HUDEP-2 (cell line): ENCODE measurements around the gene NRBP1.
"Not testable (repeated sequence)": the region's sequence is repeated elsewhere in the genome, so short reads cannot be mapped to it uniquely, and the experiment has no call there.

ENCODE experiments used
- DNase-seq, 76 experiments: peaks; one replicate each; lab custom pipeline; 2025; ENCODE audit not compliant: unreplicated experiment in 76 of 76; lab: John Stamatoyannopoulos, UW

Gene NRBP1

GRCh38 chr2:27420996-27421395, 7.4 kb upstream of the NRBP1 start:
- no peak for DNase-seq

DNA sequence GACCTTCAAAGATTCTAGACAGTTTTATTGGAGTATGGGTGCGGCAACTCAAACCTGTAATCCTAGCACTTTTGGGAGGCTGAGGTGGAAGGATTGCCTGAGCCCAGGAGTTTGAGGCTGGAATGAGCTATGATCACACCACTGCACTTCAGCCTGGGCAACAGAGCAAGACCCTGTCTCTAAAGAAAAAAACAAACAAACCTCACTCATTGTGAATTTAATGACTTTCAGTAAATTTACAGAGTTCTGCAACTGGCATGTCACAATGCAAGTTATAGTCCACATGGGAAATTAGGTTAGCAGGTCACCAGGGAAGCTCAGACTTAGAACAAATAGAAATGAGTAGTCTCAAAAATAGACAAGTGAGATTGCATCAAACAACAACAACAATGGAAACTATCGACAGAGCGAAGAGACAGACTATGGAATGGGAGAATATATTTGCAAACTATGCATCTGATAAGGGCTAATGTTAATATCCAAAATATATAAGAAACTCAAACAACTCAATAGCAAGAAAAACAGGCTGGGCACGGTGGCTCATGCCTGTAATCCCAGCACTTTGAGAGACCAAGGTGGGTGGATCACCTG, 6.7 kb upstream of the NRBP1 start:
- DNase-seq: no peak

DNA sequence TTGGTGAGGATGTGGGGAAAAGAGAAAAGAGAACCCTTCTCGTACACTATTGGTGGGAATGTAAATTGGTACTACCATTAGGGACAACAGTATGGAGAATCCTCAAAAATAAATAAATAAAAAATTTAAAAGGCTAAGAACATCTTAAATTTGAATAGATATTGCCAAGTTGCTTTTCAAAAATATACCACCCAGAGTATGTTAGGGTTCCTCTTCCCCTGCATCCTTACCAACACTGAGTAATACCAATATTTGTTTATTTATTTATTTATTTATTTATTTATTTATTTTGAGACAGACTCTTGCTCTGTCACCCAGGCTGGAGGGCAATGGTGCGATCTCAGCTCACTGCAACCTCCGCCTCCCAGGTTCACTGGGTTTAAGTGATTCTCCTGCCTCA, 5.5 kb upstream of the NRBP1 start:
- no peak for DNase-seq

- not testable (repeated sequence) for DNase-seq
Observed at GRCh38 chr2:27425039-27425438, 3.4 kb upstream of the NRBP1 start.

DNA sequence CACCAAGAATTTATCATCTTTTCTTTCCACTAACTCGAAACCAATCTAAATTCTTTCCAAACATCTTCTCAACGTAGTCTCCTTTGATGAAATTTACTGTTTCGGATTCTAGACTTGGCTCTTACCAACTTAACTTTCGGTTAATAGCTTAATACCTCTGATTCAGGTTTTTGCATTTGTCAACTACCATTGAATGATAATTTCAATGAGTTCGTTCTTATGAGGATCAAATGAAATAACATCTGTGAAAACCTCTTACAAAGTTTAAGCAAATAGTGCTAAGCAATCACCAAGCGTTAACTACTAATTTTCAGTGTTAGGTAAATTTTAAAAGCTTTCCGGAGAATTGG, 593 bp upstream of the NRBP1 start:
- DNase-seq: peak in 1 of 76 experiments; percentile 22

DNA sequence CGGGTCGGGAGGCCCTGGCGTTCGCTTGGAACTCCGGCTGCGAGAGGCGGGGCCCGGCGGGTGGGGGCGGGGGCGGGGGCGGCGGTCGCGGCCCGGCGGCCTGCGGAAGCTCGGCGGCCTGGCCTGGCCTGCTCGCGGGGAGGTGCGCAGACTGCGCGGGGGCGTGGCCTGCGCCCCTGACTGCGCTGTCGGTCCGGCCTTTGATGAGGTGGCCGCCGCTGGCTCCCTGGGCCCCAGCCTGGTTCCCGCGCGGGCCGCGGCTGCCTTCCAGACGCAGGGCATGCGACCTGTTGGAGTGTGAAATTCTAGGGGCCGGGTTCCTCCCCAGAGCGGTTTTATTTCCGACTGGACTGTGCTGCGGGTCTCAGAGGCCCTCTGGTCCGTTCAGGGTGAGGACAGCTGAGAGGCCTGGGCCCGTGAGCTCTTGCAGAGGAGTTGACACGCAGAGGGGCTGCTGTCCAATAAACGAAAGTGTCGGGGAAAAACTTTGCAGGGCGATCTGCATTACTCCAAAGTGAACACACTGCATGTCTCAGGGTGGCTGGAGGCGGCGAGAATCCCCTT, 629 bp downstream of the NRBP1 start:
- DNase-seq: peak in 72 of 76 experiments; percentile 9 to 85 (median 66)

DNA sequence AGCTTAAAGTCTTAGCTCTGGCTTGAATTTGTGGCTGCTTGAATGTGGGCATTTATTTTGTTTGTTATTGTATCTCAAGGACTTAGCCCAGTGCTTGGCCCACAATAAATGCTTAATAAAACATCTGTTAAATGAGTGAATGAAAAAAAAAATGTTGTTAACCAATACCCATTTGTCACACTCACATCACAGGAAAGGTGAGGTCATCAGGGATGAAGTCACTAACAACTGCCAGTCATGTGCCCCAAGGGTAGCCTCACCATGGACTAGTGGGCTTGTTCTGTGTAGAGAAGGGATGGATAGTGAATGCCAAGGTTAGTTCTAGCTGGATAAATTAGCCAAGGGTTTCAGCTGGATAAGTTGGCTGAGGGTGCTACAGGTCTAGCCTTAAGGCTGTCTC, 3.0 kb downstream of the NRBP1 start:
- DNase-seq: peak in 2 of 76 experiments; percentile 2 to 8

- DNase-seq: no peak
Observed at GRCh38 chr2:27435628-27436027, 7.2 kb downstream of the NRBP1 start.

GRCh38 chr2:27441226-27441926, 12.9 kb downstream of the NRBP1 start:
- peak in 71 of 76 experiments; percentile 16 to 86 (median 56) for DNase-seq

GRCh38 chr2:27441958-27442919, 13.8 kb downstream of the NRBP1 start, which contains the start of gene KRTCAP3:
TSS of gene KRTCAP3 (plus strand) at chr2:27442381. CDS start at chr2:27442413, 32 bp downstream.
- no peak for DNase-seq

GRCh38 chr2:27442920-27443282, 14.5 kb downstream of the NRBP1 start:
- DNase-seq: peak in 3 of 76 experiments; percentile 1 to 13 (median 12)

- no peak for DNase-seq
Observed at GRCh38 chr2:27445155-27445554, 16.7 kb downstream of the NRBP1 start.

DNA sequence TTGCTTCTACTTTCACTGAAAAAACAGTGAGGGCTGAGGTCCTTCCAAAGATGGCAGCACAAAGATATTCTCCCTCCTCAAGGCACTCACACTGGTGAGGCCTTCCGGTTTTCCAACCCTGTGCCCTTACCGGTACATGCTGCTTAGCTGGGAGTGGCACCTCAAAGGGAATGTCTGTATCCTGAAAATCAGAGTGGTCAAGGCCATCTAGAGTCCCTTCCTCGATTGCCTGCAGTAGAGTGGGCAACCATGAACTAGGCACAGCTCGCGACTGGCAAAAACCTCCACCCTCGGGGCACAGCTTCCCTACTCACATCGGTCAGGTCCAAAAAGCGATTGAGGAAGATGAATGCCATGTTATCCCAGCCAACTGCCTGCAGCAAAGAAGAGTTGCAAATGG, 17.2 kb downstream of the NRBP1 start:
- no peak for DNase-seq

- no peak for DNase-seq
Observed at GRCh38 chr2:27446057-27446456, 17.6 kb downstream of the NRBP1 start.

DNA sequence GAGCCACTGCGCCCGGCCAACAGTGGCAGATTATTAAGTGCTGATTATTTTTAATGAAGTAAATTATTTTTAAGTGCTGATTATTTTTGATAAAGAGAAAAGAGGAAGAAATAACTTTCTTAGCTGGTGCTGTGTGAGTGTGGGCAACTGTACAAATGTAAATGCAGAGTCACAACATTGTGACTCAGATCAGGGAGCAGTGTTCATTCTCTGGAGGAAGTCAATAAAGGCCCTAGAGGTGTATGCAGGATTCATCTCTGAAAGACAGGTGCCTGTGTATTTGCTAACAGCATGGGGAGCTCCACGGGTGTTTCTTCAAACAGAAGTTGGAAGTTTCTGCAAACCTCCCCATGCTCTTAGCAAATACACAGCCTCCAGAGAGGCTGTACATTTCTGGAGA, 19.9 kb downstream of the NRBP1 start:
- DNase-seq: no peak

GRCh38 chr2:27451095-27451494, 22.7 kb downstream of the NRBP1 start:
- DNase-seq: no peak

DNA sequence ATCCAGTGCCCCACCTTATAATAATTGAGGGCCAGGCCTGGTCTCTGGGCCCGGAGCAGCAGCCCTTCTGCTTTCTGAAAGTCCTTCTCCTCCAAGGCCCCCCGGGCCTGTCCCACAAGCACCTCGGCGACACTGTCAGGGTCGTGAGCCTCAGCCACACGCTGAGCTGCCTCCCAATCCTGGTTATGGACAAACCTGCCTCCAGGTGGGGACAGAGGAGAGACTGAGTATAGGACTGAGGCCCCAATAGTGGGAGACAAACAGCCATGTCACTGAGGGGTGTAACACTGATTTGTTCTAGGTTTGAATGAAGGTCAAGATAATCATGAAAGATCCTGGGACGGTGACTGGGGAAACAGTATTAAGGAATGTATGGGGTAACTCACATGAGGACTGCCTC, 25.5 kb downstream of the NRBP1 start:
- DNase-seq: no peak

- DNase-seq: peak in 41 of 76 experiments; percentile 2 to 47 (median 26)
Observed at GRCh38 chr2:27461118-27461517, 32.7 kb downstream of the NRBP1 start.

- no peak for DNase-seq
Observed at GRCh38 chr2:27464443-27464842, 36.0 kb downstream of the NRBP1 start.

DNA sequence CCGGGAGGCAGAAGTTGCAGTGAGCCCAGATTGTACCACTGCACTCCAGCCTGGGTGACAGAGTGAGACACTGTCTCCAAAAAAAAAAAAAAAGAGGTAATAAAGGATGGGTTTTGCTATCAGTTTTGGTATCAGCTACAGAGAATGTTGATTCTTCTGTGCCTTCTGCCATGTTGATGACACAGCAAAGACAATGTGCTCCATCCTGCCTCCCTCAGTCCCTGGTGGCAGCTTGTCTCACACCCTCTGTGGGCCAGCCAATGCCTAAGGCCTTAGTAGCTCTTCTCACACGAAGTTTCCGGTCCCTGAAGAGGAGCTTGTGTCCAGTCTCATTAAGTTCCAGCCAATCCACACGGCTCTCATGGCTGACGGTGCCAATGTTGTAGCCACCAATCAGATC, 43.5 kb downstream of the NRBP1 start:
- no peak for DNase-seq

- DNase-seq: no peak
Observed at GRCh38 chr2:27485496-27485895, 57.1 kb downstream of the NRBP1 start.
